Stimulated activated CD4-positive, alpha-beta T cell treated with anti-CD3 and anti-CD28 coated beads, Interleukin-12 subunit alpha, Interleukin-12 subunit beta, amount 100 ng/mL, for 24 hours (primary cell): Measurements from ENCODE around the gene HK1.
A peak's percentile ranks its signal among the peaks of the same experiment; 100 is the strongest.
"Not testable (repeated sequence)": the region's sequence is repeated elsewhere in the genome, so short reads cannot be mapped to it uniquely, and the experiment has no call there.

Experiments used
- DNase-seq, 2 experiments: peaks; one replicate each; pipeline ENCODE4 v3.0.0-alpha.2; 2020; ENCODE audit warnings: low read depth in 2 of 2

The HK1 gene

DNA sequence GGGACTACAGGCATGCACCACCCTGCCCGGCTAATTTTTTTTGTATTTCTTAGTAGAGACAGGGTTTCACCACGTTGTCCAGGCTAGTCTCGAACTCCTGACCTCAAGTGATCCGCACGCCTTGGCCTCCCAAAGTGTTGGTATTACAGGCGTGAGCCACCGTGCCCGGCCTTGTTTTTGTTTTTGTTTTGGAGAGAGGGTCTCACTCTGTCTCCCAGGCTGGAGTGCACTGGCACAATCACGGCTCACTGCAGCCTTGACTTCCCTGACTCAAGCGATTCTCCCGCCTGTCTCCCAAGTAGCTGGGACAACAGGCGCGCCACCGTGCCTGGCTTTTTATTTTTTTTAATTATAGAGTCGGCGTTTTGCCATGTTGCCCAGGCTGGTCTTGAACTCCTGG lies 172.1 kb downstream of the HK1 start:
- DNase-seq, result not testable (repeated sequence)

- DNase-seq, result peak; percentile 68 to 78
Observed at GRCh38 chr10:69451209-69451783, 173.0 kb downstream of the HK1 start, which contains the start of gene TSPAN15. TSPAN15 (plus strand) TSS chr10:69451465; CDS start chr10:69451595, 130 bp downstream.
